ENCODE measurements around the gene ENOPH1. TPM values are rescaled to one million over a fixed set of nuclear protein-coding genes. Genes with fewer than 3 reads are reported as not detected.
"Not testable (repeated sequence)": the region's sequence is repeated elsewhere in the genome, so short reads cannot be mapped to it uniquely, and the experiment has no call there.

ENOPH1 gene
- polyA plus RNA-seq = 37.3 TPM

- peaks cover 36 to 41% (median 40%) of the 10 kb centered on the region in 3 donors for H3K4me1 Mint-ChIP-seq
- H3K36me3 Mint-ChIP-seq = peaks cover 4% of the 10 kb centered on the region
- H3K27ac Mint-ChIP-seq = peak within 1 kb of the TSS; percentile 94 to 100 (median 100)
- H3K27me3 Mint-ChIP-seq = peaks cover 2% of the 10 kb centered on the region
- no peaks in the 10 kb centered on the region for H3K9me3 Mint-ChIP-seq
- peak within 1 kb of the TSS; percentile 95 to 100 (median 100) for H3K4me3 Mint-ChIP-seq
These were observed at the start of gene ENOPH1, which contains the start of gene HNRNPDL for GRCh38 chr4:82430193-82430963. Gene ENOPH1, plus strand, starts transcription at chr4:82430590. Its CDS starts 240 bp downstream, at chr4:82430830. Gene HNRNPDL, minus strand, starts transcription at chr4:82430462. Its CDS starts 772 bp downstream, at chr4:82429690.

DNA sequence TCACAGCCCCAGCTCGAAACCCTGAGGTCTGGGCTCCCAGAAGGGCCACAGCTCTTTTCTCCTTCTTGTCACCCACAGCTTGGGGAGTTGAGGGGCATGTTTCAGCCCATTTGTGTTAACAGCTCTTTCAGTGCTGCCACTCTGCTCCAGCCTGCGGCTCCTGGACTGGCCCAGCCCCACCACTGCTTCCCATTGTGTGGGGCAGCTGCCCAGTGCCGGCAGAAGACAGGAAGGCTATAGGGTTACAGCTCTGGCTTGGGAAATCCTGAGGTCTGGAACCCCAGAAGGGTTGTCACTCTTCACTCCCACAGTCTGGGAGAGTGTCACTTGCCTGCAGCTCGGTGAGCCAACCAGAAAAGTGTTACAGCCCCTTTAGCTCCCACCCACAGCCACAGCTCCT lies 49.6 kb upstream of the ENOPH1 start:
- Mint-ChIP-seq H3K4me1 (peaks cover 13 to 29% (median 16%) of the 10 kb centered on the region in 3 donors), H3K4me3 (no peak overlapping the region), H3K36me3 (peaks cover 8% of the 10 kb centered on the region), H3K27me3 (no peaks in the 10 kb centered on the region), H3K27ac (no peak overlapping the region), H3K9me3 (peaks cover 0 to 3% (median 0%) of the 10 kb centered on the region in 3 donors)

DNA sequence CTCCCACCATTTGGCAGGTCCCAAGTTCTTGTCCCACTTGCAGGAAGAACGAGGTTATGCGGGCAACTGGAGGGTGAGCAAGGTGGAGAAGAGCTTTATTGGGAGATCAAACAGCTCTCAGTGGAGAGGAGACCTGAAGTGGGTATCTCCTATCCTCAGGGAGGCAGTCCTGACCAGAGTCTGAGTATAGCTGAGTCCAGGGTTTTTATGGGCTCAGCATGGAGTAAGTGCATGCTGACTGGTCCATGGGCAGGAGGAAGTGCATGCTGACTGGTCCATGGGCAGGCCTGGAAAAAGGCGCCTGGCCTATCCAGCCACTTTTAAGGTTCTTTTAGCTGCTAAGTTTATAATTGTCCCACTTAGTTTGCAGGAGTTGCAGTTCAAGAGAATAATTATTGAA lies 49.2 kb upstream of the ENOPH1 start:
- Mint-ChIP-seq H3K27ac (no peak overlapping the region), H3K4me3 (no peak overlapping the region)

DNA sequence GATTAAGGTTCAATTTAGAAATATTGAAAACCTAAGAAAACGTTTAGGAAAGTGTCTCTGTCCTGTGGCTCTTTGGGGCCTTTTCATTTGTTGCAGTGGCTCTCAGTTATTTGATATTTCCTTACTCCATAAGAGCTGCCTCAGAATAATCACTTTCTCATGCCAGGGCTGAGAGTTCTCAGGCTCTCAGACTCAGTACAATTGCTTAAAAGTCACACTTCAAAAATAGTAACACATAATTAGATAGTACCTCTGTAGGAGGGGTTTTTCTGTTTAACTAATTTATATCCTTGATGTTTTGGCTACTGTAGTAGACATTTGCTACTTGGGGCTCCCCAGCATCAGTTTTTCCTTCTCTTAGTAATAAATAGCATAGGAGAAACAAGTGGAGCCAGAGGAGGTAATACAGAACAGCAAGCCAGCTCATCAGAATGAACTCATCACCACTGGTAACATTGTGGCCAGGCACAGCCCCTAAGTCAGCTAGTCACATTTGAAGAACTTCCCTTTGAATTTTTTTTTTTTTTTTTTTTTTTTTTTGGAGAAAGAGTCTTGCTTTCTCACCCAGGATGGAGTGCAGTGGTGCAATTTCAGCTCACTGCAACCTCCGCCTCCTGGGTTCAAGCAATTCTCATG lies 48.6 kb upstream of the ENOPH1 start:
- peaks cover 0 to 4% (median 0%) of the 10 kb centered on the region in 3 donors for H3K9me3 Mint-ChIP-seq
- peaks cover 1% of the 10 kb centered on the region for H3K27me3 Mint-ChIP-seq
- H3K27ac Mint-ChIP-seq = no peak overlapping the region
- peaks cover 9 to 21% (median 9%) of the 10 kb centered on the region in 3 donors for H3K4me1 Mint-ChIP-seq
- no peak overlapping the region for H3K4me3 Mint-ChIP-seq
- peaks cover 6% of the 10 kb centered on the region for H3K36me3 Mint-ChIP-seq

More for the DNA sequence above, 49.2 kb upstream of the ENOPH1 start:
- Mint-ChIP-seq H3K4me1 (peaks cover 11 to 25% (median 12%) of the 10 kb centered on the region in 3 donors), H3K36me3 (peaks cover 8% of the 10 kb centered on the region), H3K9me3 (peaks cover 0 to 4% (median 0%) of the 10 kb centered on the region in 3 donors), H3K27me3 (no peaks in the 10 kb centered on the region)

DNA sequence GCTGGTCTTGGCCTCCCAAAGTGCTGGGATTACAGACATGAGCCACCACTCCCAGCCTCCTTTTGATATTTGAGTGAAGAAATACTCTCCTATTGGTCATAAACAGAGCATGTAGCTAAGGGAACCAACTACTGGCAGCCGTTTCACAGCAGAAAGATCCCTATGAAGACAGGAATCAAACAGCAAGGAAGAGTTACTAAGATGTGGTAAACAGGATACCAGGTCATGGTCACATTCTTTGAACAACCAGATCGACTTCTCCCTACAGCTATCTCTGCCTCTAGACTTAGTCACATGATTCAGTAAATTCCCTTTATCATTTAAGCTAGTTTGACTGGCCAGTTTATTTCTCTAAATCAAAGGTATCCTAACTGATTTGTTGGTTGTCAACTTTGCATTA lies 47.6 kb upstream of the ENOPH1 start:
- Mint-ChIP-seq H3K27me3 (peaks cover 1% of the 10 kb centered on the region), H3K4me3 (no peak overlapping the region), H3K27ac (peak overlapping the region in 1 of 3 donors; percentile 24), H3K9me3 (peaks cover 0 to 4% (median 0%) of the 10 kb centered on the region in 3 donors), H3K4me1 (peaks cover 7 to 18% (median 7%) of the 10 kb centered on the region in 3 donors), H3K36me3 (peaks cover 6% of the 10 kb centered on the region)

GRCh38 chr4:82386312-82386711 lies 44.1 kb upstream of the ENOPH1 start:
- H3K36me3 Mint-ChIP-seq, H3K4me3 Mint-ChIP-seq, H3K9me3 Mint-ChIP-seq, H3K27me3 Mint-ChIP-seq, H3K27ac Mint-ChIP-seq: not testable (repeated sequence)
- H3K4me1 Mint-ChIP-seq = peaks cover 3 to 11% (median 4%) of the 10 kb centered on the region in 3 donors

DNA sequence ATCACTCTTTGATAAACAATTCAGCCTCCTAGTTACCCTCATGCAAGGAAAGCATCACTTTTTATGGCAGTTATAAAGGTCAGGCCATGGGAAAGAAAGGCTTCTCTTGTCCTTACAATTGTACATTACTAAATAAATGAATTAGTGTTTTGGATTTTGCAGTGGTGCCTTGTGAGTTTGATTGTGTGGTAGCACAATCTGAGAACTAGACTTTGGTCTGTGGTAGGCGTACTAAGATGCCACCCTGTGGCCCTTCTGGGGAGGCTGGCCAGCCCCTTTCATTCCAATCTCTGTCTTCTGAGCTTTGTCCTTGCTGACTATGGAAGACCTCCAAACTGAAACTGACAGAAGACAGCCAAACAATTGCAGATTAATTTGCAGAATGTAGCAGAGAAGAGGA lies 42.0 kb upstream of the ENOPH1 start:
- peaks cover 0 to 5% (median 3%) of the 10 kb centered on the region in 3 donors for H3K4me1 Mint-ChIP-seq

DNA sequence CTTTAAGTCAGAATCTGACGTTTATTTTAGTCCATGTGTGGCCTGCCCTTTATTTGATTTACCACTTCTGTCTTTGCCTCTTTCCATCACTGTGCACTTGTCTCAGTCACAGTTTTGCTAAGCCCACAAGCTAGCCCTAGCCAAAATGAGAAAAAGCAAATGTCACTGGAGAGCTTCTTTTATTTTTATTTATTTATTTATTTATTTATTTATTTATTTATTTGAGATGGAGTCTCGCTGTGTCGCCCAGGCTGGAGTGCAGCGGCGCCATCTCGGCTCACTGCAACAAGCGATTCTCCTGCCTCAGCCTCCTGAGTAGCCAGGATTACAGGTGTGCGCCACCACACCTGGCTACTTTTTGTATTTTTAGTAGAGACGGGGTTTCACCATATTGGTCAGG lies 40.3 kb upstream of the ENOPH1 start:
- not testable (repeated sequence) for H3K36me3 Mint-ChIP-seq, H3K9me3 Mint-ChIP-seq, H3K27ac Mint-ChIP-seq, H3K27me3 Mint-ChIP-seq, H3K4me1 Mint-ChIP-seq, H3K4me3 Mint-ChIP-seq

More for the DNA sequence above, 42.0 kb upstream of the ENOPH1 start:
- peaks cover 0 to 4% (median 0%) of the 10 kb centered on the region in 3 donors for H3K9me3 Mint-ChIP-seq
- no peak overlapping the region for H3K4me3 Mint-ChIP-seq
- peaks cover 3% of the 10 kb centered on the region for H3K36me3 Mint-ChIP-seq
- no peak overlapping the region for H3K27ac Mint-ChIP-seq
- peaks cover 1% of the 10 kb centered on the region for H3K27me3 Mint-ChIP-seq

DNA sequence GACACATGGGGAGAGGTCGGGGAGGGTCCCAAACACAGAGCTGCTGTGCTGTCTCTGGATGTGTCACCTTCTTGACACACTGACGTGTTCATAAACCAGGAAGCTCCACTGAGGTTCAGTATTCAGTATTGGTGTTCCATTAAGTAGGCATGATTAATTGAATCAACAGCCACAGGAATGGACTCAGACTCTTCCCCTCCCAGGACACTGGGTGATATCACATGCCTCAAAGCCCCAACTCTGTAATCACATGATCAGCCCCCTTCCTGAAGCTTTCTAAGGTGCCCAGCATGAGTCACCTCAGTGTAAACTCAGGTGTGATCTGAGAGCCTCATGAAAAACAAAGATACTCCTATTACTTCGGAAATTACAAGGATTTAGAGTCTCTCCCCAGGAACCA lies 35.5 kb upstream of the ENOPH1 start:
- Mint-ChIP-seq H3K27me3 (peaks cover 9% of the 10 kb centered on the region), H3K9me3 (no peaks in the 10 kb centered on the region), H3K36me3 (peaks cover 4% of the 10 kb centered on the region), H3K4me1 (peaks cover 5 to 7% (median 6%) of the 10 kb centered on the region in 3 donors), H3K27ac (no peak overlapping the region), H3K4me3 (no peak overlapping the region)

- Mint-ChIP-seq H3K36me3 (peaks cover 4% of the 10 kb centered on the region), H3K9me3 (no peaks in the 10 kb centered on the region), H3K27ac (no peak overlapping the region), H3K4me1 (peaks cover 5 to 12% (median 7%) of the 10 kb centered on the region in 3 donors), H3K27me3 (peaks cover 9% of the 10 kb centered on the region), H3K4me3 (no peak overlapping the region)
These were observed 32.9 kb upstream of the ENOPH1 start for GRCh38 chr4:82397527-82397926.

DNA sequence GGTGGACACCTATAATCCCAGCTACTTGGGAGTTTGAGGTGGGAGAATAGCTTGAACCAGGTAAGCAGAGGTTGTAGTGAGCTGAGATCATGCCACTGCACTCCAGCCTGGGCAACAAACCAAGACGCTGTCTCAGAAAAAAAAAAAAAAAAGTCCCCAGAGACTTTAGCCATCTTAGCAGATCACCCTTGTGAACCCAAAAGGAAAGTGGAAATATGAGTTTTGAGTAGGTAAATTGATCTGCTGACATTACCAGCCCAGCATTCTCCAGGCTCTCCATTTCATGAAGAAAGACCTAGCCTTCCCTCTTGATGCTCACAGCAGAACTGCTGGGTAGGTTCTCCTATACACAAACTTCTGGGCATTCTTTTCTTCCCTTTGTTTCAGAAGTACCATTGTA lies 32.1 kb upstream of the ENOPH1 start:
- H3K9me3 Mint-ChIP-seq = no peaks in the 10 kb centered on the region
- H3K27me3 Mint-ChIP-seq = peaks cover 9% of the 10 kb centered on the region
- no peak overlapping the region for H3K4me3 Mint-ChIP-seq
- H3K36me3 Mint-ChIP-seq = peaks cover 4% of the 10 kb centered on the region
- H3K27ac Mint-ChIP-seq = no peak overlapping the region
- H3K4me1 Mint-ChIP-seq = peaks cover 5 to 12% (median 7%) of the 10 kb centered on the region in 3 donors

GRCh38 chr4:82401600-82401999 lies 28.8 kb upstream of the ENOPH1 start:
- Mint-ChIP-seq H3K36me3 (peaks cover 2% of the 10 kb centered on the region), H3K9me3 (no peaks in the 10 kb centered on the region), H3K4me3 (no peak overlapping the region), H3K27ac (peak overlapping the region in 2 of 3 donors; percentile 1 to 3), H3K27me3 (peaks cover 7% of the 10 kb centered on the region), H3K4me1 (peaks cover 5 to 12% (median 5%) of the 10 kb centered on the region in 3 donors)

DNA sequence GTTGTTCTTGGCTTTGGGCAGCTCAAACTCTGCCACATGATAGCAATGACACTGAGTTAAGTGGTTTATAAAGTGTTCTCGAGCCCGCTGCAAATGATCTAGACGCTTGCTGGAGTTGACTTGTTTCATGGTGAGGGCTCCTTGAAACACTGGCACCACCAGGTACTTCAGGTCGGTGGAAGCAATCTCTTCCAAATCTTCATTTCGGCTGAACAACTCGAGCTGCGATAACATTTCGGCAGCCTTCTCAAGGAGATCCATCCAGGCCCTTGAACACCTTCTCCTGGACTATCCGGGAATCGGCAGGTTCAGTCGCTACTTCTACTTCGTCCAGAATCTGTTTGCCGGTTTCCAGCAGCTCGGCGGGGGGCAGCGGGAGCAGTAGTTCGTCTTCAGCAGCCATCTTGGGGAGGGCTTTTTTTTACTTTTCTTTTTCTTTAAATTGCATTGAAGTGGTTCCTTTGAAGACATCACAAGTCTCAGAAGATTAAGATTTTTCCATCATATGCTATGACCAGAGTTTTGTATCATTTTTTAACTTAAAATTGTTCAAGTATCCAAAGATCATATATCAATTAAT lies 28.1 kb upstream of the ENOPH1 start:
- peaks cover 7% of the 10 kb centered on the region for H3K27me3 Mint-ChIP-seq
- H3K27ac Mint-ChIP-seq = no peak overlapping the region
- H3K36me3 Mint-ChIP-seq = peaks cover 2% of the 10 kb centered on the region
- H3K9me3 Mint-ChIP-seq = no peaks in the 10 kb centered on the region
- no peak overlapping the region for H3K4me3 Mint-ChIP-seq
- peaks cover 5 to 12% (median 5%) of the 10 kb centered on the region in 3 donors for H3K4me1 Mint-ChIP-seq

DNA sequence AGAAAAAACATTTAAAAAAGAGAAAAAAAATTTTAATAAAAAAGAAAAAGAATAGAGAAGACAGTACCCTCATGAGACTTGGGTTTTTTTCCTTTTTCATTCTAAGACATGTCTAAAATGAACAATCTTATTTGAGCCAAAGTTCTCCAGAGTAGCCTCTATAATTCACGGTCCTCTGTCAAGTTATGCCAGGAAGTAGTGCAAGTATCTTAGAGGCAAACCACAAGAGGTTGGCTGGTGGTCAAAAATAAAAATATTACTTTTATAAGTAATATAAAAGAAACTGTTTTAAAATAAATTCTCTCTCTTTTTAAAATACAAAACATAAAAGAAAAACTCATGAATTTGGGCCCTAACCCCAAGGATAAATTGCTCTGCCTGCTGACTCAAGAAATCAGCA lies 26.7 kb upstream of the ENOPH1 start:
- no peak overlapping the region for H3K27ac Mint-ChIP-seq
- H3K4me3 Mint-ChIP-seq = no peak overlapping the region
- peaks cover under 1% of the 10 kb centered on the region for H3K36me3 Mint-ChIP-seq
- H3K9me3 Mint-ChIP-seq = no peaks in the 10 kb centered on the region
- H3K27me3 Mint-ChIP-seq = peaks cover 3% of the 10 kb centered on the region
- peaks cover 0 to 7% (median 0%) of the 10 kb centered on the region in 3 donors for H3K4me1 Mint-ChIP-seq

- H3K27me3 Mint-ChIP-seq, H3K36me3 Mint-ChIP-seq, H3K4me3 Mint-ChIP-seq, H3K9me3 Mint-ChIP-seq: not testable (repeated sequence)
- H3K4me1 Mint-ChIP-seq = peaks cover 8 to 13% (median 10%) of the 10 kb centered on the region in 3 donors
- peak overlapping the region in 1 of 3 donors; percentile 13 for H3K27ac Mint-ChIP-seq
These were observed 15.3 kb upstream of the ENOPH1 start for GRCh38 chr4:82415061-82415460.

Measured in IgD-negative memory B cell (primary cell).